Putamen (tissue), 1 donor: ENCODE results near the gene ZNRD2.

Experiments
- DNase-seq: peaks from one replicate; pipeline ENCODE4 v3.0.0-alpha.2; 2016; ENCODE audit warnings: low spot score

The ZNRD2 gene

DNA sequence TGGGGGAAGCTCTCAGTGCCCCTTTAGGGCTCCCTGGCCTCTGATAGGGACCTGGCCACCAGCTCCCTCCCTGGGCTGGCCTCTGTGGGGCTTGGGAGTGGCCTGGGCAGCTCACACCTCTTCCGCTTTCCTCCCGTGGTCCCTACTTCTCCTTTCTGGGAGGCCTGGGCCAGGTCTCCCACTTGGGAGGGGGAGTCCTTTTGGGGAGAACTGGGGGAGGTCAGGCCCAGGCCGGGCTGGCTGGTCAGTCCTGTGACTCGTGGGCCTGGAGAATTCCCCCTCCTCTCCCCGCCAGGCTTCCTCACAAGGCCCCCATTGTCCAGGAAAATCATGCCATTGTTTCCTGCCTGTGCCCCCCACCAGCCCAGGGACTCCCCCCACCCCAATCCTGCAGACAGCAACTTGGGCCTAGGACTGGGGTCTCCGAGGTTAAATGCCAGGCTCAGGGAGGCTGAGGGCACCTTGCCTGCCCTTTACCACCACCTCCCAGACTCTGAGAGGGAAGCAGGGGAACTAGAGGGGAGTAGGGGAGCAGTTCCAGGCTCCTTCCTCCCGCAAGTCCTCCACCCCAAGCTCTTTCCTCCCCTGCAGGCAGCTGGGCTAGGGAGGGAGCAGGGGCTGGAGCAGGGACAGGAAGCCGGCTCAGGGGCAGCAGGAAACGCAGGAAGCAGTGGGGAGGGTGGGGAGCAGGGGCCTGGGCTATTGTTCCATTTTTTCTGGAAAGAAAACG is 40.9 kb downstream of the ZNRD2 start:
- DNase-seq, result peak; percentile 92

- DNase-seq, result no peak
Measured at GRCh38 chr11:65611758-65612603, 41.7 kb downstream of the ZNRD2 start.

DNA sequence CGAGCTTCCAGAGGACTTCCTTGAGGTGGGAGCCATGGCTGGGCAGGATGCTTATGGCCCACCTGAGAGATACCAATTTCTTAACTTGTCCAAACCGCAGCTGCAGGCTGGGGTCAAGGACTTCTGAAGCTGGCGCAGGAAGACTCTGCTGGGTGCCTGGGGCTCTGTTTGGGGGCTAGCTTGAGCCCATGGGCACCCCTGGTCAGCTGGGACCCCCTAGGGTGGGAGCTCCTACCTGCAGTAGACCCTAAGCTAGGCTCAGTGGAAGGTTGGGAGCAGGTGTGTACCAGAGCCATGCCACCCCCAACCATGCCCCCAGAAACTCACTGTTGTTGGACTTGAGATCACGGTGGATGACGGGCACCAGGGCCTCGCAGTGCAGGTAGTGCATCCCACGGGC is 42.4 kb downstream of the ZNRD2 start:
- DNase-seq, result no peak

DNA sequence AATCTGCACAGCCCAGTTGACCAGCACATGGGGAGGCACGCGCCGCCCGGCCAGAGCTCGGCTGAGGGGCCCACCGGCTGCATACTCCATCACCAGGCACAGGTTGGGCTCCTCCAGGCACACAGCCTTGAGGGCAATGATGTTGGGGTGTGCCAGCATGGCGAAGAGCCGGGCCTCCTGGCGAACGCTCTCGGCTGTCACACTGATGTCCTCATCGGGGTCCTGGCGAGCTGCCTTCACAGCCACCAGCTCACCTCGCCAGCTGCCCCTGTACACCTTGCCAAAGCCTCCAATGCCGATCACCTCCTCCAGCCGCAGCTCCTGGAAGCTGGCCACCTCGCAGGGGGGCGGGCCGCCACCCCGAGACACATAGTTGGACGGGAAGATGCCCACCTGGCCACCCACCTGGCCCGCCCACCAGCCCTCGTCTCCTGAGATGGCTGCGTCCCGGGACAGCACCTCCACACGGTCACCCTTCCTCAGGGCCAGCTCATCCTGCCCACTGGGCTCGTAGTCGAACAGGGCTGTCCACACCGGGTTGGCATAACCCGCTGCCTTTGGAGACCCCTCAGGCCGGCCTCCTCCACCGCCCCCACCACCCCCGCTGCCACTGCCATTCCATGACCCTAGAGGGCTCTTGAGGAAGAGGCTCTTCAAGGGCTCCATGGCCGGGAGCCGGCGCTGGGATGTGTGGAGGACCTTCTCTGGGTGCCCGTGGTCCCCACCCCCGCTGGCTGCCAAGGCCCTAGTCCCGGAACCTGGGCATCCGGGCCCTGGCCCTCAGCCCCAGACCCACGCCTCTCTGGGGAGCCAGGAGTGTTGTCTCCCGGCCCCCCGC is 43.0 kb downstream of the ZNRD2 start:
- no peak for DNase-seq

DNA sequence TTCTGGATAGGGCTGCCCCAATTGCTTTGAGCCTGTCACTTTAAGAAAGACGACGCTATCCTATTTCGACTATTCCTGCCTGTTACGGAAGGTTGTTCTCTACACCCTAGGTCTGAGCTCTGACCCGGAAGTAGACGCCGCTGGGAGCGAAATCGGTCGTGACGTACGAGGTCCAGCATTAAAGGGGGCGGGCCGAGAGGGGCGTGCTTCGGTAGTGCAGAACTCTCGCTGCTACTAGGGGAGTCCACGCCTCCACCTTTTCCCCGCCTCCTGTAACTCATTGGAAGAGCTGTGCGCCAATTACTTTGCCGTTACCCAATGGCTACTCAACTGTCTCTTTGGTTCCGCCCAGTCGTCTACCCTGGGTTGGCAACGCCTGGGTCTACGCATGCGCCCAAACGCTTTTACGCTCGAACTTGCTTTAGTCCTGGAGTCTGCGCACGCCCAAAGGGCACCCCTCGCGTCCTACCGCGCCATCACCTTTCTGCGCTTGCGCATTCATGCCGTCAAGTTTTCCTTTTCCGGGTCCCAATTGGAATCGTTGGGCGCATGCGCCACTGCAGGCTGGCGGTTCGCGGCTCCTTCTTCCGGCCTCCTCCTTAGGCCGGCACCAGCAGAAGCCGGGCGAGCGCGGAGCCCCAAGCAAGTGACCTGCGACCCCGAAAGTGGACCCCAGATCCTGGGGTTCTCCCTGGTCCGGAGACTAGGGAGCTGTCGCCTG is 45.1 kb downstream of the ZNRD2 start, which contains the start of gene PCNX3:
TSS of gene PCNX3 (plus strand) at position 548 of the 721 bp plus-strand sequence. CDS start 536 bp downstream, outside the sequence.
- DNase-seq, result peak; percentile 100

GRCh38 chr11:65615950-65616574 is 45.8 kb downstream of the ZNRD2 start:
- no peak for DNase-seq

DNA sequence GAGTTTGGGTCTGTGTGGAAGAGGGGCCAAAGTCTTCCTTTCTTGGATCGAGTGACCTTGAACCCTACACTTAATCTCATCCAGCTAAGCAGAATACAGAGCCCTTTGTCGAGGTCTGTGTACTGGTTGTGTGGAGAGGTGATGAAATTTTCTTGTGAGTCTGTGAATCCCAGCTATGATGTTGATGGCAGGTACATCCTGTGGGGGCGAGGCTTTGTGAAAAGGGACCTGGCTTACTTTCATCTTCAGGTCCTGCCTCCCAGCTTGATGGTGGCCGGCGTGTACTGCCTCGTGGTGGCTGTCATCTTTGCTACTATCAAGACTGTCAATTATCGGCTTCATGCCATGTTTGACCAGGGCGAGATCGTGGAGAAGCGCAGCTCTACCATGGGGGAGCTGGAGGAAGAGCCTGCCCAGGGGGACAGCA is 46.3 kb downstream of the ZNRD2 start:
- no peak for DNase-seq

GRCh38 chr11:65617136-65617850 is 47.0 kb downstream of the ZNRD2 start:
- DNase-seq, result no peak

DNA sequence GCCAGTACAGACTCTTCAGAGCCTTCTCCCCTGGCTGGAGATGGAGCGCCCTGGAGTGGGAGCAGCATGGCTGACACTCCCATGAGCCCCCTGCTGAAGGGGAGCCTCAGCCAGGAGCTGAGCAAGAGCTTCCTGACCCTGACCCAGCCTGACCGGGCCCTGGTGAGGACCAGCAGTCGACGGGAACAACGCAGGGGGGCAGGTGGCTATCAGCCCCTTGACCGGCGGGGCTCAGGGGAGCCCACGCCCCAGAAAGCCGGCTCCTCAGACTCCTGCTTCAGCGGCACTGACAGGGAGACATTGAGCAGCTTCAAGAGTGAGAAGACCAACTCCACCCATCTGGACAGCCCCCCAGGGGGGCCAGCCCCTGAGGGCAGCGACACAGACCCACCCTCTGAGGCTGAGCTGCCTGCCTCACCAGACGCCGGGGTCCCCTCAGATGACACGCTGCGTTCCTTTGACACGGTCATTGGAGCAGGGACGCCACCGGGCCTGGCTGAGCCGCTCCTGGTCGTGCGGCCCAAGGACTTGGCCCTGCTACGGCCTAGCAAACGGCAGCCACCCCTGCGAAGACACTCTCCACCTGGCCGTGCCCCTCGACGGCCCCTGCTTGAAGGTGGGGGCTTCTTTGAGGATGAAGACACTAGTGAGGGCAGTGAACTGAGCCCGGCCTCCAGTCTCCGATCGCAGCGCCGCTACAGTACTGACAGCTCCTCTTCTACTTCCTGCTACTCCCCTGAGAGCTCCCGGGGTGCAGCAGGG is 47.9 kb downstream of the ZNRD2 start:
- DNase-seq, result no peak

DNA sequence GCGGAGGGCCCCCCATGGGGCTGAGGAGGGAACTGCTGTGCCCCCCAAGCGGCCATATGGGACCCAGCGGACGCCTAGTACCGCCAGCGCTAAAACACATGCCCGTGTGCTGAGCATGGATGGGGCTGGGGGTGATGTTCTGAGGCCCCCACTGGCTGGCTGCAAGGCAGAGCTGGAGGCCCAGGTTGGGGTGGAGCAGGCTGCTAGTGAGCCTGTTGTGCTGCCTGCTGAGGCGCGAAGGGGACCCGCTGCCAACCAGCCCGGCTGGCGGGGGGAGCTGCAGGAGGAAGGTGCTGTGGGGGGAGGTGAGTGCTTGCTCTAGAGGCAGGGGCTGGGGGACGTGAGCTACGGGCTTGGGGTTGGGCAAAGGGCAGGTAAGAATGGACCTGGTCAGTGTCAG is 48.5 kb downstream of the ZNRD2 start:
- no peak for DNase-seq

DNA sequence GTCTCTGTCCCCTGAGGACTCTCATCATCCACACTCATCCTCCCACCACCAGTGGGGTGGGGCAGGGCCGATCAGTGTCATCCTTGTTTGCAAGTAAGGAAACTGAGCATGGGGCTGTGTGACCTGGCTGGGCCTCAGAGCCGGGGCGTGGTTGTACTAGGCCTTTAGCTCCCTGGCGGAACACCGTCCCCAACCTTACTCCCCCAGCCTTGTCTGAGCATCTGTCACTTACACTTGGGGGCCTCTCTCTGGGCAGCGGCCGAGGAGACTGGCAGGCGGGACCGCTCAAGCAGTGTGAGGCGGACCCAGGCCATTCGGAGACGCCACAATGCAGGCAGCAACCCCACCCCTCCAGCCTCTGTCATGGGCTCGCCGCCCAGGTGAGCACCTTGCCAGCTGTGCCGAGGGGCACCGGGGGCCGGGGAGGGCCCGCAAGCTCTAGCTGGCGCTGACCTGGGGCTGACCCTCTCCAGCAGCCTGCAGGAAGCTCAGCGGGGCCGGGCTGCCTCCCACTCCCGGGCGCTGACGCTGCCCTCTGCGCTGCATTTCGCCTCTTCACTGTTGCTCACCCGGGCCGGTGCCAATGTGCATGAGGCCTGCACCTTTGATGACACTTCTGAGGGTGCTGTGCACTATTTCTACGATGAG is 49.1 kb downstream of the ZNRD2 start:
- no peak for DNase-seq

- no peak for DNase-seq
Measured at GRCh38 chr11:65620666-65621065, 50.4 kb downstream of the ZNRD2 start.

GRCh38 chr11:65621460-65621859 is 51.2 kb downstream of the ZNRD2 start:
- no peak for DNase-seq
